H9 (cell line): ENCODE measurements around the gene MIGA1. TPM values are rescaled to one million over a fixed set of nuclear protein-coding genes. Genes with fewer than 3 reads are reported as not detected.

ENCODE experiments used
- DNase-seq: peaks from one replicate; pipeline ENCODE4 v3.0.0-alpha.2; 2017
- H2AFZ ChIP-seq: one replicate; pipeline ENCODE4 v1.6.1; 2013; ENCODE audit warnings: mild to moderate bottlenecking, low read length, control low read depth, moderate library complexity
- H2AK5ac ChIP-seq: 2 replicates; pipeline ENCODE4 v1.6.1; 2013; ENCODE audit warnings: low read length, control low read depth, mixed read lengths; ENCODE audit not compliant: insufficient read length
- H2BK120ac ChIP-seq: one replicate; pipeline ENCODE4 v1.6.1; 2013; ENCODE audit warnings: low read depth, mild to moderate bottlenecking, low read length, control low read depth, inconsistent platforms; ENCODE audit not compliant: poor library complexity, severe bottlenecking
- H2BK12ac ChIP-seq: 2 replicates; pipeline ENCODE4 v1.6.1; 2013; ENCODE audit warnings: low read length, control low read depth, mixed read lengths, low read depth; ENCODE audit not compliant: insufficient read length
- H2BK15ac ChIP-seq: 2 replicates; pipeline ENCODE4 v1.6.1; 2013; ENCODE audit warnings: low read depth, low read length, control low read depth
- H2BK20ac ChIP-seq: one replicate; pipeline ENCODE4 v1.6.1; 2013; ENCODE audit warnings: low read depth, mild to moderate bottlenecking, low read length, control low read depth, inconsistent platforms; ENCODE audit not compliant: poor library complexity, severe bottlenecking
- H2BK5ac ChIP-seq: 2 replicates; pipeline ENCODE4 v1.6.1; 2013; ENCODE audit warnings: low read length, control low read depth, mixed read lengths; ENCODE audit not compliant: insufficient read length
- H3K14ac ChIP-seq: 2 replicates; pipeline ENCODE4 v1.6.1; 2013; ENCODE audit warnings: low read length, control low read depth; ENCODE audit not compliant: insufficient read depth
- H3K18ac ChIP-seq: 2 replicates; pipeline ENCODE4 v1.6.1; 2013; ENCODE audit warnings: low read depth, mild to moderate bottlenecking, mixed read lengths, low read length, control low read depth; ENCODE audit not compliant: insufficient read length
- H3K23ac ChIP-seq: 2 replicates; pipeline ENCODE4 v1.6.1; 2013; ENCODE audit warnings: low read length, control low read depth, mixed read lengths, low read depth; ENCODE audit not compliant: insufficient read length
- H3K23me2 ChIP-seq: 2 replicates; pipeline ENCODE4 v1.6.1; 2013; ENCODE audit warnings: low read depth, mild to moderate bottlenecking, mixed read lengths, low read length, control low read depth; ENCODE audit not compliant: insufficient read length, poor library complexity, severe bottlenecking
- H3K27ac ChIP-seq: 2 replicates; pipeline ENCODE4 v1.5.1; 2013; ENCODE audit warnings: low read length, control low read depth, mixed read lengths, low read depth; ENCODE audit not compliant: insufficient read length
- H3K27me3 ChIP-seq: 2 replicates; pipeline ENCODE4 v1.6.1; 2013; ENCODE audit warnings: low read length, control low read depth, inconsistent platforms; ENCODE audit not compliant: insufficient read depth
- H3K4ac ChIP-seq: 2 replicates; pipeline ENCODE4 v1.6.1; 2013; ENCODE audit warnings: low read depth, mild to moderate bottlenecking, control low read depth, inconsistent platforms, low read length, moderate library complexity
- H3K4me1 ChIP-seq: 2 replicates; pipeline ENCODE4 v1.6.1; 2013; ENCODE audit warnings: low read length, control low read depth, inconsistent platforms; ENCODE audit not compliant: insufficient read depth
- H3K4me2 ChIP-seq: 2 replicates; pipeline ENCODE4 v1.6.1; 2013; ENCODE audit warnings: low read length, control low read depth, mixed read lengths; ENCODE audit not compliant: insufficient read length, insufficient read depth
- H3K56ac ChIP-seq: 2 replicates; pipeline ENCODE4 v1.6.1; 2013; ENCODE audit warnings: low read depth, mild to moderate bottlenecking, mixed read lengths, low read length, control low read depth; ENCODE audit not compliant: insufficient read length
- H3K79me1 ChIP-seq: 2 replicates; pipeline ENCODE4 v1.6.1; 2013; ENCODE audit warnings: low read depth, mild to moderate bottlenecking, moderate library complexity, low read length, control low read depth, inconsistent platforms; ENCODE audit not compliant: insufficient read depth, poor library complexity, severe bottlenecking
- H3K79me2 ChIP-seq: 2 replicates; pipeline ENCODE4 v1.6.1; 2013; ENCODE audit warnings: low read length, control low read depth, inconsistent platforms; ENCODE audit not compliant: insufficient read depth
- H3K9ac ChIP-seq: 2 replicates; pipeline ENCODE4 v1.6.1; 2013; ENCODE audit warnings: low read length, control low read depth, mixed read lengths; ENCODE audit not compliant: insufficient read length; ENCODE audit errors: extremely low read depth
- H3K9me3 ChIP-seq: one replicate; pipeline ENCODE4 v1.6.1; 2013; ENCODE audit warnings: low read depth, low read length, inconsistent platforms; ENCODE audit not compliant: control insufficient read depth
- H3T11ph ChIP-seq: one replicate; pipeline ENCODE4 v1.6.1; 2013; ENCODE audit warnings: mild to moderate bottlenecking, low read length, control low read depth, inconsistent platforms
- H4K20me1 ChIP-seq: one replicate; pipeline ENCODE4 v1.6.1; 2013; ENCODE audit not compliant: control insufficient read depth, insufficient read length, insufficient read depth
- H4K5ac ChIP-seq: 2 replicates; pipeline ENCODE4 v1.6.1; 2013; ENCODE audit warnings: low read depth, mild to moderate bottlenecking, mixed read lengths, low read length, control low read depth; ENCODE audit not compliant: insufficient read length
- H4K8ac ChIP-seq: replicated peaks from 2 replicates; pipeline ENCODE4 v1.6.1; 2013; ENCODE audit warnings: low read length, control low read depth, mixed read lengths, low read depth; ENCODE audit not compliant: insufficient read length
- H4K91ac ChIP-seq: 2 replicates; pipeline ENCODE4 v1.6.1; 2013; ENCODE audit warnings: low read depth, mild to moderate bottlenecking, moderate library complexity, mixed read lengths, low read length, control low read depth; ENCODE audit not compliant: insufficient read length
- H3K27ac Mint-ChIP-seq, 3 experiments: 2 replicates in 2 of 3; 3 replicates in 1 of 3; pipeline ENCODE4 v1.8.0; 2020 to 2021; ENCODE audit warnings: mixed read lengths in 3 of 3, mild to moderate bottlenecking in 1 of 3, moderate library complexity in 1 of 3
- H3K27me3 Mint-ChIP-seq: 2 replicates; pipeline ENCODE4 v1.8.0; 2021; ENCODE audit warnings: low read depth, mild to moderate bottlenecking, moderate library complexity, mixed read lengths
- H3K36me3 Mint-ChIP-seq, 3 experiments: 2 replicates in 2 of 3; 3 replicates in 1 of 3; pipeline ENCODE4 v1.8.0; 2020 to 2021; ENCODE audit warnings: low read depth in 3 of 3, mixed read lengths in 3 of 3; ENCODE audit not compliant: insufficient read depth in 1 of 3
- H3K4me1 Mint-ChIP-seq, 2 experiments: 2 replicates each; pipeline ENCODE4 v1.8.0; 2020; ENCODE audit warnings: mixed read lengths in 2 of 2
- H3K4me3 Mint-ChIP-seq, 2 experiments: 2 replicates in 1 of 2; 3 replicates in 1 of 2; pipeline ENCODE4 v1.8.0; 2020 to 2021; ENCODE audit warnings: mild to moderate bottlenecking in 2 of 2, mixed read lengths in 2 of 2, moderate library complexity in 1 of 2
- H3K9me3 Mint-ChIP-seq, 2 experiments: 2 replicates in 1 of 2; 3 replicates in 1 of 2; pipeline ENCODE4 v1.8.0; 2020; ENCODE audit warnings: mild to moderate bottlenecking in 2 of 2, mixed read lengths in 2 of 2, moderate library complexity in 1 of 2
- CTCF ChIP-seq: fragments of 200-600 bp; sonication (generic); conservative IDR thresholded peaks from 3 replicates; pipeline ENCODE4 v1.8.0; 2021; ENCODE audit warnings: antibody characterized with exemption, mild to moderate bottlenecking
- WGBS: extraction: QIAGEN DNeasy Blood & Tissue Kit; methylation state at CpG from one replicate; pipeline ENCODE4 v1.1.7; 2013; ENCODE audit warnings: missing lambda C conversion rate, low lambda C conversion rate, mixed read lengths; ENCODE audit not compliant: insufficient read length; ENCODE audit errors: extremely low coverage; 5-methylcytosine and 5-hydroxymethylcytosine counted together
- total RNA-seq: library from RNA; stranded (reverse); gene quantifications from 2 replicates; pipeline ENCODE4 v1.2.1, GENCODE V29; 2021

Gene MIGA1
- total RNA-seq, 1 experiment from 2014 or later = 6.3 TPM

GRCh38 chr1:77741316-77741715 lies 38.1 kb upstream of the MIGA1 start:
- no peak overlapping the region for H3K18ac ChIP-seq
- H2BK5ac ChIP-seq = no peak overlapping the region
- WGBS = no CpG with 5 or more reads among the region's 1 CpG
- H3K56ac ChIP-seq = no peak overlapping the region
- Mint-ChIP-seq H3K36me3 (peaks cover 15 to 25% (median 17%) of the 10 kb centered on the region in 3 experiments; a peak in 6 of 7 replicates), H3K4me3 (no peak overlapping the region), H3K27me3 (no peaks in the 10 kb centered on the region), H3K27ac (no peak overlapping the region), H3K4me1 (no peaks in the 10 kb centered on the region), H3K9me3 (no peaks in the 10 kb centered on the region)
- H2AFZ ChIP-seq = no peak overlapping the region
- H4K91ac ChIP-seq = no peak overlapping the region
- no peak overlapping the region for H3K4ac ChIP-seq
- DNase-seq = no peak
- H3K27ac ChIP-seq = no peak overlapping the region
- no peak overlapping the region for H3K23ac ChIP-seq
- no peak overlapping the region for H3K14ac ChIP-seq
- no peaks in the 10 kb centered on the region for H3K23me2 ChIP-seq
- no peaks in the 10 kb centered on the region for H4K20me1 ChIP-seq
- H2BK15ac ChIP-seq = no peak overlapping the region
- H2BK120ac ChIP-seq = no peak overlapping the region
- H3K4me1 ChIP-seq = no peaks in the 10 kb centered on the region
- no peak overlapping the region for H4K8ac ChIP-seq
- H3K79me2 ChIP-seq = peaks cover 6% of the 10 kb centered on the region; the same call in 1 of the 2 replicates
- H4K5ac ChIP-seq = no peak overlapping the region
- peaks cover 2% of the 10 kb centered on the region for H3K79me1 ChIP-seq
- H2AK5ac ChIP-seq = no peak overlapping the region
- no peak overlapping the region for H3K9ac ChIP-seq
- no peak overlapping the region for H2BK20ac ChIP-seq
- TF ChIP-seq CTCF = no peak
- no peak overlapping the region for H3T11ph ChIP-seq
- H3K4me2 ChIP-seq = no peak overlapping the region
- no peaks in the 10 kb centered on the region for H3K9me3 ChIP-seq
- H3K27me3 ChIP-seq = no peaks in the 10 kb centered on the region
- no peak overlapping the region for H2BK12ac ChIP-seq
